Measurements from ENCODE around the gene DSG2. TPM values are rescaled to one million over a fixed set of nuclear protein-coding genes. Genes with fewer than 3 reads are reported as not detected.

The DSG2 gene
- polyA plus RNA-seq, 3 donors = not detected

DNA sequence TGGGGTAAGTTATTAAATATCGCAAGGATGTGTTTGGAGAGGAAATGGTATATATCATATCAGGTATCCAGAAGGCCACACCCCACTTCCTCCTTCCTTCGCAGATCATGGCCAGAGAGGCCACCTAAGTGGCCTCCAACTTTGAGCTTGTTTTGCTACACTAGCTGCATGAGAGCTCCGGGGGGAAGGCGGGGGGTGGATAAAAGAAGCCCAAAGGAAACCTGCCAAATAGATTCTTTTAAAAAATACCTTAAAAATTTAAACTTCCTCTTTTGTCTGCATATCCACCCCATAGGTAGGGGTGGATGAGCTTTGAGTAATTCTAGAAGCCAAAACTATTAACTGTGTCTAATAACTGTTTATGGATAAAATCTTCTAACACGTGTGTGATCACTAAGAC lies 88.0 kb downstream of the DSG2 start:
- H3K9me3 Mint-ChIP-seq = peaks cover 0 to 7% (median 2%) of the 10 kb centered on the region in 7 donors
- intact Hi-C loops (cut with micrococcal nuclease) = no loop called here
- no CpG with 5 or more reads among the region's 5 CpGs for WGBS (ENCODE audit: insufficient coverage)
- no peak overlapping the region for H2AFZ ChIP-seq (ENCODE audit: insufficient read depth, low read depth, low read length, poor library complexity, severe bottlenecking)
- no peaks in the 10 kb centered on the region for H3K4me1 Mint-ChIP-seq
- no peak overlapping the region for H3K27ac Mint-ChIP-seq
- H3K36me3 Mint-ChIP-seq = no peaks in the 10 kb centered on the region
- H4K20me1 ChIP-seq (ENCODE audit: insufficient read depth, low read length) = no peaks in the 10 kb centered on the region
- TF ChIP-seq, protein P1, sequence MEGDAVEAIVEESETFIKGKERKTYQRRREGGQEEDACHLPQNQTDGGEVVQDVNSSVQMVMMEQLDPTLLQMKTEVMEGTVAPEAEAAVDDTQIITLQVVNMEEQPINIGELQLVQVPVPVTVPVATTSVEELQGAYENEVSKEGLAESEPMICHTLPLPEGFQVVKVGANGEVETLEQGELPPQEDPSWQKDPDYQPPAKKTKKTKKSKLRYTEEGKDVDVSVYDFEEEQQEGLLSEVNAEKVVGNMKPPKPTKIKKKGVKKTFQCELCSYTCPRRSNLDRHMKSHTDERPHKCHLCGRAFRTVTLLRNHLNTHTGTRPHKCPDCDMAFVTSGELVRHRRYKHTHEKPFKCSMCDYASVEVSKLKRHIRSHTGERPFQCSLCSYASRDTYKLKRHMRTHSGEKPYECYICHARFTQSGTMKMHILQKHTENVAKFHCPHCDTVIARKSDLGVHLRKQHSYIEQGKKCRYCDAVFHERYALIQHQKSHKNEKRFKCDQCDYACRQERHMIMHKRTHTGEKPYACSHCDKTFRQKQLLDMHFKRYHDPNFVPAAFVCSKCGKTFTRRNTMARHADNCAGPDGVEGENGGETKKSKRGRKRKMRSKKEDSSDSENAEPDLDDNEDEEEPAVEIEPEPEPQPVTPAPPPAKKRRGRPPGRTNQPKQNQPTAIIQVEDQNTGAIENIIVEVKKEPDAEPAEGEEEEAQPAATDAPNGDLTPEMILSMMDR (IDR thresholded peaks at IDR 0.05) = no peak
- no peak overlapping the region for H3K9ac ChIP-seq (ENCODE audit: insufficient read depth, low read length, poor library complexity, severe bottlenecking)
- no peak overlapping the region for H3K4me3 ChIP-seq (replicated peaks in 1 of 3; ENCODE audit: low read depth in 2 of 3, low read length in 3 of 3)
- no peak overlapping the region for H3K4me2 ChIP-seq (replicated peaks; ENCODE audit: extremely low read depth, low read length, poor library complexity, severe bottlenecking)
- no peaks in the 10 kb centered on the region for H3K36me3 ChIP-seq (replicated peaks in 1 of 2; ENCODE audit: control insufficient read depth in 1 of 2, insufficient read depth in 2 of 2, low read length in 2 of 2)
- H3K9me3 ChIP-seq (replicated peaks in 1 of 2; ENCODE audit: control insufficient read depth in 1 of 2, insufficient read depth in 1 of 2, low read length in 2 of 2) = no peaks in the 10 kb centered on the region
- H3K27ac ChIP-seq (ENCODE audit: low read depth in 1 of 2, low read length in 2 of 2) = no peak overlapping the region
- no peak overlapping the region for H3K4me3 Mint-ChIP-seq
- no peaks in the 10 kb centered on the region for H3K4me1 ChIP-seq (ENCODE audit: control insufficient read depth in 1 of 2, insufficient read depth in 2 of 2, low read length in 2 of 2)
- H3K27me3 Mint-ChIP-seq (ENCODE audit: low read depth in 3 of 3) = no peaks in the 10 kb centered on the region
- no peaks in the 10 kb centered on the region for H3K79me2 ChIP-seq (ENCODE audit: insufficient read depth, low read length)
- DNase-seq = no peak
- H3K27me3 ChIP-seq (ENCODE audit: control insufficient read depth in 2 of 2, insufficient read depth in 2 of 2, low read length in 2 of 2) = no peaks in the 10 kb centered on the region

DNA sequence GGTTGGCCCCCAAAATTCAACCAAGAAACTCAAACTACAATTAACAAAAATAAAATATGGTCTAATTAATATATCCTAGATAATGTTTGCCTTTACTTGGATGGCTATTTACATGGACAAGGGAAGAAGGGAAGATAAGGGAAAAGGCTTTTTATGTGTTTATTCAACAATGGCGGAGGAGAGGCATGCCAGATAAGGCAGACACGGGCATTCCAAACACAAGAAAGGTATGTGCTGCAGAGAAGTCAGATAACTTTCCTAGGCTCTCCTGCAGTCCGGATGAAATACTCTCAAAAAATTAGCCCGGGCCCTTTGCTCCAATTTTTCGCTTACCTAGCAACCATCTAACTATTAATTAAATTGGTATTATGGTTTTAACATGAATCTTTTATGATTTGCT lies 88.6 kb downstream of the DSG2 start:
- Histone ChIP-seq H2AFZ (ENCODE audit: insufficient read depth, low read depth, low read length, poor library complexity, severe bottlenecking) (no peak overlapping the region), H3K4me3 (replicated peaks in 1 of 3; ENCODE audit: low read depth in 2 of 3, low read length in 3 of 3) (no peak overlapping the region), H3K36me3 (replicated peaks in 1 of 2; ENCODE audit: control insufficient read depth in 1 of 2, insufficient read depth in 2 of 2, low read length in 2 of 2) (no peaks in the 10 kb centered on the region), H3K9ac (ENCODE audit: insufficient read depth, low read length, poor library complexity, severe bottlenecking) (no peak overlapping the region), H3K27me3 (ENCODE audit: control insufficient read depth in 2 of 2, insufficient read depth in 2 of 2, low read length in 2 of 2) (no peaks in the 10 kb centered on the region), H3K4me1 (ENCODE audit: control insufficient read depth in 1 of 2, insufficient read depth in 2 of 2, low read length in 2 of 2) (no peaks in the 10 kb centered on the region), H3K9me3 (replicated peaks in 1 of 2; ENCODE audit: control insufficient read depth in 1 of 2, insufficient read depth in 1 of 2, low read length in 2 of 2) (no peaks in the 10 kb centered on the region), H3K79me2 (ENCODE audit: insufficient read depth, low read length) (no peaks in the 10 kb centered on the region), H3K4me2 (replicated peaks; ENCODE audit: extremely low read depth, low read length, poor library complexity, severe bottlenecking) (no peak overlapping the region), H3K27ac (ENCODE audit: low read depth in 1 of 2, low read length in 2 of 2) (no peak overlapping the region), H4K20me1 (ENCODE audit: insufficient read depth, low read length) (no peaks in the 10 kb centered on the region)
- no peaks in the 10 kb centered on the region for H3K27me3 Mint-ChIP-seq (ENCODE audit: low read depth in 3 of 3)
- no peak overlapping the region for H3K27ac Mint-ChIP-seq
- no CpG with 5 or more reads among the region's 5 CpGs for WGBS (ENCODE audit: insufficient coverage)
- no peaks in the 10 kb centered on the region for H3K4me1 Mint-ChIP-seq
- intact Hi-C loops (cut with micrococcal nuclease) = no loop called here
- DNase-seq = no peak
- TF ChIP-seq, protein P1 (IDR thresholded peaks at IDR 0.05) = no peak
- peaks cover 0 to 7% (median 2%) of the 10 kb centered on the region in 7 donors for H3K9me3 Mint-ChIP-seq
- no peak overlapping the region for H3K4me3 Mint-ChIP-seq
- H3K36me3 Mint-ChIP-seq = no peaks in the 10 kb centered on the region

Data from CD14-positive monocyte (primary cell).